NT2/D1 (cell line): ENCODE results near the gene RELN.

ENCODE experiments used
- SUZ12 ChIP-seq: IDR thresholded peaks from 2 replicates; pipeline ENCODE4 v1.6.1; 2011; ENCODE audit not compliant: insufficient read length, insufficient read depth; ENCODE audit errors: extremely low read depth
- YY1 ChIP-seq: IDR thresholded peaks from 2 replicates; pipeline ENCODE4 v1.6.1; 2011; ENCODE audit not compliant: insufficient read length, insufficient read depth

DNA sequence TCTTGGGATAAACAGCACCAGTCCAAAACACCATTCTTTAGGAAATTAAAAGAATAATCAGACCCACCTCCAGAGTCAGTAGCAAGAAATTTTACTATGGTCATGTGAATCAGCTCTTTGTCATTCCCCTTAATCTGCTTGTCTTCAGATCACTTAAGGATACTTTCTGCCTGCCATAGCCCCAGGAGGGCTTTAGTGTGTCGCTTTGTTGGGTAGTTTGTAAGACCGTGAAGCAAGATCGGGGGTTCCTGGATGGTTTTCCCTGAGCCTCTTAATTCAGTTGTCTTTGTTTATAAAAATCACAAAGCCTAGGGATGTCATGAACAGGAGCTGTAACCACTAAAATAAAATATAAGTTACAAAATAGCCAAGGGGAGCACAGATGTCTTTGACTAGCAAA lies 223.6 kb downstream of the RELN start:
- TF ChIP-seq YY1 (no peak), SUZ12 (no peak)
